KMS-11 (cell line): ENCODE results near the gene MMP11.

Experiments
- H2AFZ ChIP-seq: fragments of 200-600 bp; sonication (generic); 2 replicates; pipeline ENCODE4 v1.6.1; 2016; ENCODE audit warnings: antibody characterized with exemption, mixed run types, low read depth
- H3K27ac ChIP-seq: fragments of 200-600 bp; sonication (generic); 2 replicates; pipeline ENCODE4 v1.6.1; 2016; ENCODE audit warnings: mild to moderate bottlenecking, mixed run types
- H3K27me3 ChIP-seq: fragments of 200-600 bp; sonication (generic); 2 replicates; pipeline ENCODE4 v1.6.1; 2017; ENCODE audit warnings: mild to moderate bottlenecking, low read depth, mixed run types, moderate library complexity; ENCODE audit not compliant: insufficient read depth
- H3K36me3 ChIP-seq: fragments of 200-600 bp; sonication (generic); 2 replicates; pipeline ENCODE4 v1.6.1; 2017; ENCODE audit warnings: mild to moderate bottlenecking, mixed run types; ENCODE audit not compliant: insufficient read depth
- H3K4me1 ChIP-seq: fragments of 200-600 bp; sonication (generic); 2 replicates; pipeline ENCODE4 v1.6.1; 2016; ENCODE audit warnings: mild to moderate bottlenecking, low read depth, mixed run types; ENCODE audit not compliant: poor library complexity, severe bottlenecking
- H3K4me2 ChIP-seq: fragments of 200-600 bp; sonication (generic); 2 replicates; pipeline ENCODE4 v1.7.0; 2016; ENCODE audit warnings: mild to moderate bottlenecking, mixed run types
- H3K4me3 ChIP-seq: fragments of 200-600 bp; sonication (generic); IDR thresholded peaks from 2 replicates; pipeline ENCODE4 v1.6.1; 2017; ENCODE audit warnings: low read depth, low read length, mixed read lengths; ENCODE audit not compliant: insufficient read depth
- H3K79me2 ChIP-seq: fragments of 200-600 bp; sonication (generic); 2 replicates; pipeline ENCODE4 v1.6.1; 2016; ENCODE audit warnings: low read depth, mixed run types; ENCODE audit not compliant: insufficient read depth
- H3K9ac ChIP-seq: fragments of 200-600 bp; sonication (generic); 2 replicates; pipeline ENCODE4 v1.6.1; 2016; ENCODE audit warnings: mild to moderate bottlenecking, mixed run types
- H4K20me1 ChIP-seq: fragments of 200-600 bp; sonication (generic); 2 replicates; pipeline ENCODE4 v1.6.1; 2016; ENCODE audit warnings: mild to moderate bottlenecking, mixed run types; ENCODE audit not compliant: insufficient read depth
- CTCF ChIP-seq: fragments of 200-600 bp; sonication (generic); conservative IDR thresholded peaks from 2 replicates; pipeline ENCODE4 v1.6.1; 2017; ENCODE audit warnings: low read depth, mild to moderate bottlenecking, antibody characterized with exemption, low read length, moderate library complexity, mixed read lengths

The MMP11 gene

GRCh38 chr22:23786261-23786710 is 13.6 kb downstream of the MMP11 start:
- Histone ChIP-seq H3K4me2 (peak overlapping the region; percentile 98), H4K20me1 (peaks cover 21% of the 10 kb centered on the region), H3K27me3 (no peaks in the 10 kb centered on the region), H3K27ac (peak overlapping the region; percentile 98), H3K79me2 (peaks cover 41% of the 10 kb centered on the region), H3K9ac (peak overlapping the region; percentile 96), H2AFZ (peak overlapping the region; percentile 75), H3K4me1 (peaks cover 50% of the 10 kb centered on the region), H3K4me3 (no peak overlapping the region), H3K36me3 (no peaks in the 10 kb centered on the region)
- no peak for TF ChIP-seq CTCF

- peaks cover 50% of the 10 kb centered on the region for H3K4me1 ChIP-seq
- peak within 1 kb of the TSS; percentile 61 for H3K4me3 ChIP-seq
- peaks cover 21% of the 10 kb centered on the region for H4K20me1 ChIP-seq
- peaks cover 47% of the 10 kb centered on the region for H3K79me2 ChIP-seq
- peak within 1 kb of the TSS; percentile 96 for H3K9ac ChIP-seq
- no peak for TF ChIP-seq CTCF
- no peaks in the 10 kb centered on the region for H3K36me3 ChIP-seq
- H2AFZ ChIP-seq = peak within 1 kb of the TSS; percentile 75
- peak within 1 kb of the TSS; percentile 98 for H3K27ac ChIP-seq
- H3K4me2 ChIP-seq = peak within 1 kb of the TSS; percentile 98
- H3K27me3 ChIP-seq = no peaks in the 10 kb centered on the region
Observed at GRCh38 chr22:23786752-23787599, 14.3 kb downstream of the MMP11 start, which contains the start of gene SMARCB1. SMARCB1 (plus strand) TSS chr22:23786966; CDS start chr22:23787170, 204 bp downstream.

GRCh38 chr22:23787600-23787896 is 14.9 kb downstream of the MMP11 start:
- Histone ChIP-seq H3K4me3 (peak overlapping the region; percentile 61), H2AFZ (0 out of 2 replicates have a peak overlapping the region, but pooled peaks have one; percentile 14), H3K79me2 (peaks cover 52% of the 10 kb centered on the region), H3K9ac (peak overlapping the region; percentile 96; the same call in 1 of the 2 replicates), H4K20me1 (peaks cover 21% of the 10 kb centered on the region), H3K4me1 (peaks cover 50% of the 10 kb centered on the region), H3K27me3 (no peaks in the 10 kb centered on the region), H3K27ac (peak overlapping the region; percentile 98; the same call in 1 of the 2 replicates), H3K4me2 (peak overlapping the region; percentile 97), H3K36me3 (no peaks in the 10 kb centered on the region)
- TF ChIP-seq CTCF = no peak

GRCh38 chr22:23787910-23788309 is 15.3 kb downstream of the MMP11 start:
- no peaks in the 10 kb centered on the region for H3K27me3 ChIP-seq
- H3K9ac ChIP-seq = peak overlapping the region; percentile 96; the same call in 1 of the 2 replicates
- H3K79me2 ChIP-seq = peaks cover 52% of the 10 kb centered on the region
- H3K4me3 ChIP-seq = peak overlapping the region; percentile 61
- H3K36me3 ChIP-seq = no peaks in the 10 kb centered on the region
- peak overlapping the region; percentile 97 for H3K4me2 ChIP-seq
- peaks cover 50% of the 10 kb centered on the region for H3K4me1 ChIP-seq
- TF ChIP-seq CTCF = no peak
- no peak overlapping the region for H2AFZ ChIP-seq
- H3K27ac ChIP-seq = peak overlapping the region; percentile 98; the same call in 1 of the 2 replicates
- H4K20me1 ChIP-seq = peaks cover 21% of the 10 kb centered on the region
